Vagina (tissue), 2 donors: ENCODE results near the gene CST9L. TPM values are rescaled to one million over a fixed set of nuclear protein-coding genes. Genes with fewer than 3 reads are reported as not detected.
A peak's percentile ranks its signal among the peaks of the same experiment; 100 is the strongest.

Experiments used
- DNase-seq, 2 donors: peaks; one replicate each; pipeline ENCODE4 v3.0.0-alpha.2; 2017; ENCODE audit errors: extremely low spot score in 2 of 2
- H3K27ac ChIP-seq: fragments of 200-600 bp; sonication (generic); one replicate; pipeline ENCODE4 v1.5.1; 2019
- H3K27me3 ChIP-seq: fragments of 200-600 bp; sonication (generic); one replicate; pipeline ENCODE4 v1.5.1; 2019
- H3K36me3 ChIP-seq, 2 donors: fragments of 200-600 bp; sonication (generic); one replicate each; pipeline ENCODE4 v1.5.1; 2017 to 2019
- H3K4me1 ChIP-seq: fragments of 200-600 bp; sonication (generic); one replicate; pipeline ENCODE4 v1.5.1; 2019
- H3K4me3 ChIP-seq, 2 donors: fragments of 200-600 bp; sonication (generic); 1 replicate in 1 of 2; 2 replicates in 1 of 2; pipeline ENCODE4 v1.5.1; 2016 to 2019
- H3K9me3 ChIP-seq: fragments of 200-600 bp; sonication (generic); one replicate; pipeline ENCODE4 v1.5.1; 2019
- POLR2A ChIP-seq, 2 donors: fragments of 450-650 bp; IDR thresholded peaks; one replicate each; pipeline ENCODE4 v1.6.1; 2017; ENCODE audit warnings: antibody characterized with exemption in 2 of 2, mild to moderate bottlenecking in 2 of 2, moderate library complexity in 2 of 2
- POLR2AphosphoS5 ChIP-seq, 2 donors: sonication (generic); formaldehyde crosslinking; IDR thresholded peaks; one replicate each; pipeline ENCODE4 v1.9.0; 2017; ENCODE audit warnings: antibody characterized with exemption in 2 of 2, mild to moderate bottlenecking in 2 of 2, low read depth in 1 of 2; ENCODE audit not compliant: insufficient read depth in 1 of 2
- intact Hi-C: fragments of 100-400 bp; cut with DNase I; formaldehyde crosslinking; loops from one replicate; pipeline ENCODE4 v1.15.1; 2023
- total RNA-seq: library from RNA; depleted of rRNA; stranded (reverse); fragments of >200 nt; gene quantifications from one replicate; pipeline ENCODE4 v1.2.3, GENCODE V29; 2016
- TF ChIP-seq, protein P1 (sequence below), 3 experiments: fragments of 450-650 bp in 2 of 3; fragments of 200-600 bp in 1 of 3; sonication (generic) in 1 of 3; IDR thresholded peaks; one replicate each; pipeline ENCODE4 v1.5.1; 2017 to 2019; ENCODE audit warnings: antibody characterized with exemption in 3 of 3, mild to moderate bottlenecking in 2 of 3, moderate library complexity in 2 of 3

The CST9L gene
- total RNA-seq, 1 donor from 2014 or later = not detected

DNA sequence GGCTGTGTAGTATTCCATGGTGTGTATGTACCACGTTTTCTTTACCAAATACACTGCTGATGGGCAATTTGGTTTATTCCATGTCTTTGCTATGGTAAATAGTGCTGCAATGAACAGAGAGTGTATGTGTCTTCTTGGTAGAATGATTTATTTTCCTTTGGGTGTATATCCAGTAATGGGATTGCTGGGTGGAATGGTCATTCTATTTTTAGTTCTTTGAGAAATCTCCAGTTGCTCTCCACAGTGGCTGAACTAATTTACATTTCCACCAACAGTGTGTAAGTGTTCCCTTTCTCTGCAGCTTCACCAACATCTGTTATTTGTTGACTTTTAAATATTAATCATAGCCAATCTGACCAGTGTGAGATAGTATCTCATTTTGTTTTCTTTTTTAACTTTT lies 13.9 kb downstream of the CST9L start:
- Histone ChIP-seq H3K9me3 (no peaks in the 10 kb centered on the region), H3K27me3 (no peaks in the 10 kb centered on the region), H3K27ac (no peak overlapping the region), H3K4me3 (no peak overlapping the region), H3K36me3 (no peaks in the 10 kb centered on the region), H3K4me1 (no peaks in the 10 kb centered on the region)
- DNase-seq = no peak
- no peak for TF ChIP-seq POLR2A (IDR thresholded peaks at IDR 0.05)
- TF ChIP-seq POLR2AphosphoS5 (IDR thresholded peaks at IDR 0.05; ENCODE audit: insufficient read depth in 1 of 2, low read depth in 1 of 2) = no peak
- TF ChIP-seq, protein P1, sequence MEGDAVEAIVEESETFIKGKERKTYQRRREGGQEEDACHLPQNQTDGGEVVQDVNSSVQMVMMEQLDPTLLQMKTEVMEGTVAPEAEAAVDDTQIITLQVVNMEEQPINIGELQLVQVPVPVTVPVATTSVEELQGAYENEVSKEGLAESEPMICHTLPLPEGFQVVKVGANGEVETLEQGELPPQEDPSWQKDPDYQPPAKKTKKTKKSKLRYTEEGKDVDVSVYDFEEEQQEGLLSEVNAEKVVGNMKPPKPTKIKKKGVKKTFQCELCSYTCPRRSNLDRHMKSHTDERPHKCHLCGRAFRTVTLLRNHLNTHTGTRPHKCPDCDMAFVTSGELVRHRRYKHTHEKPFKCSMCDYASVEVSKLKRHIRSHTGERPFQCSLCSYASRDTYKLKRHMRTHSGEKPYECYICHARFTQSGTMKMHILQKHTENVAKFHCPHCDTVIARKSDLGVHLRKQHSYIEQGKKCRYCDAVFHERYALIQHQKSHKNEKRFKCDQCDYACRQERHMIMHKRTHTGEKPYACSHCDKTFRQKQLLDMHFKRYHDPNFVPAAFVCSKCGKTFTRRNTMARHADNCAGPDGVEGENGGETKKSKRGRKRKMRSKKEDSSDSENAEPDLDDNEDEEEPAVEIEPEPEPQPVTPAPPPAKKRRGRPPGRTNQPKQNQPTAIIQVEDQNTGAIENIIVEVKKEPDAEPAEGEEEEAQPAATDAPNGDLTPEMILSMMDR (IDR thresholded peaks at IDR 0.05) = no peak
- intact Hi-C loops = no loop called here

DNA sequence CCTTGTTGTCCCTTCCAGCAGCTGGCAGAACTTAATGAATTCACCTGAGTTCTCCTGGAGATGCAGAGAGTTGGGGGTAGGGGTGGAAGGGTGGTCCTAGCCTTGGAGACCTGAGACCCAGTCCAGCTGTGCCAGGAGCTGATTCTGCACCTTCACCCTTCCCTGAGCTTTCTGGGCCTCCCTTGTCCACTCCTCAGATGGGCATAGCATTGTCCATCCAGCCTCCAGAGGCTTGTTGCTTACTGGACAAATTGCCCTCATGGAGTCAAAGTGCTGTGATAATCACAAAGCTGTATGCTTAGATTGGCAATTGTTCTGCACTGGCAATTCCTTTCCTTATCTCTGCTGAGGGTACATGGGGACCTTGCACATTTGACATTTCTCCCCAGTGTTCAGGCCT lies 16.5 kb downstream of the CST9L start:
- intact Hi-C loops = no loop called here
- Histone ChIP-seq H3K9me3 (no peaks in the 10 kb centered on the region), H3K27me3 (no peaks in the 10 kb centered on the region), H3K36me3 (no peaks in the 10 kb centered on the region), H3K27ac (no peak overlapping the region), H3K4me1 (no peaks in the 10 kb centered on the region), H3K4me3 (no peak overlapping the region)
- no peak for DNase-seq
- TF ChIP-seq POLR2A (IDR thresholded peaks at IDR 0.05) = no peak
- no peak for TF ChIP-seq POLR2AphosphoS5 (IDR thresholded peaks at IDR 0.05; ENCODE audit: insufficient read depth in 1 of 2, low read depth in 1 of 2)
- TF ChIP-seq, protein P1 (IDR thresholded peaks at IDR 0.05) = no peak

DNA sequence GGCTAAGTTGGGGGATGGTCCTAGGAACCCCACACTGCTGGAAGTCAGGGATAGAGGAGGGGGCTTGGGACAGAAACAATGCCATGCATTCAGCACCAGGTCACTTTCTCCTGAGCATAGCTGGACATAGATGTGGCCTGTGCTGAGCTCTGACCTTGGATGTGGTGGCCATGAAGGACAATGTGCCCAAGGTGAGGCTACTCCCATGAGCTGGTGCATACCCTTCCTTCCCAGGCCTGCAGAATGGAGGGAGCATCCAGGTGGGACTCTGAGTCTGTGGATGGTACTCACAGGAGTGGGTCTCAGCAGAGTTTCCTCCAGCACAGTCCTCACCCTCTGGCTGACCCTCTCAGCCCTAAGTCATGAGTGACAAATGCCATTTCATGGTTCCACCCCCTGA lies 16.9 kb downstream of the CST9L start:
- TF ChIP-seq, protein P1 (IDR thresholded peaks at IDR 0.05) = no peak
- TF ChIP-seq POLR2AphosphoS5 (IDR thresholded peaks at IDR 0.05; ENCODE audit: insufficient read depth in 1 of 2, low read depth in 1 of 2) (no peak), POLR2A (IDR thresholded peaks at IDR 0.05) (no peak)
- DNase-seq = peak in 1 of 2 donors; percentile 91

DNA sequence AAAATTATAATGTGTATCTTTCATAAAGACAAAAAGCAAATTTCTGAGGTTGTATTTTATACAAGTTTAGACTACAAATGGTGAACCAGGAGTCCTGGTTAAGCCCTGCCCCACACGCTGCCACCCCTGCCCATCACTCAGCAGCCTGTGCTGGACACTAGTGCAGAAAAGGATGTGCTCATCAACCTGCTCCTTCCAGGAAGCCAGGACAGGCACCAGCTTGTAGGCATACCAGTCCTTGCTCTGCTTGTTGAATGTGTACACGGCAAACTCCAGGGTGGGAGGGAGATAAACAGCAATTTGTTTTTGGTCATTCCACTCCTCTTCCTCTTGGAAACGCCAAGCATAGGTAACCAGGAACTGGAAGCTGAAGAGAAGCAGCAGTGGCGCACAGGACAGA lies 18.1 kb downstream of the CST9L start:
- TF ChIP-seq, protein P1 (IDR thresholded peaks at IDR 0.05) = no peak
- TF ChIP-seq POLR2AphosphoS5 (IDR thresholded peaks at IDR 0.05; ENCODE audit: insufficient read depth in 1 of 2, low read depth in 1 of 2) (no peak), POLR2A (IDR thresholded peaks at IDR 0.05) (no peak)
- H3K27ac ChIP-seq = no peak overlapping the region
- no peak overlapping the region for H3K4me3 ChIP-seq
- DNase-seq = no peak
- no peaks in the 10 kb centered on the region for H3K4me1 ChIP-seq
- no peaks in the 10 kb centered on the region for H3K36me3 ChIP-seq
- no peaks in the 10 kb centered on the region for H3K27me3 ChIP-seq
- H3K9me3 ChIP-seq = no peaks in the 10 kb centered on the region
- intact Hi-C loops = no loop called here

More for the DNA sequence above, 16.9 kb downstream of the CST9L start:
- Histone ChIP-seq H3K9me3 (no peaks in the 10 kb centered on the region), H3K4me1 (no peaks in the 10 kb centered on the region), H3K4me3 (no peak overlapping the region), H3K36me3 (no peaks in the 10 kb centered on the region), H3K27me3 (no peaks in the 10 kb centered on the region), H3K27ac (no peak overlapping the region)
- intact Hi-C loops = no loop called here

DNA sequence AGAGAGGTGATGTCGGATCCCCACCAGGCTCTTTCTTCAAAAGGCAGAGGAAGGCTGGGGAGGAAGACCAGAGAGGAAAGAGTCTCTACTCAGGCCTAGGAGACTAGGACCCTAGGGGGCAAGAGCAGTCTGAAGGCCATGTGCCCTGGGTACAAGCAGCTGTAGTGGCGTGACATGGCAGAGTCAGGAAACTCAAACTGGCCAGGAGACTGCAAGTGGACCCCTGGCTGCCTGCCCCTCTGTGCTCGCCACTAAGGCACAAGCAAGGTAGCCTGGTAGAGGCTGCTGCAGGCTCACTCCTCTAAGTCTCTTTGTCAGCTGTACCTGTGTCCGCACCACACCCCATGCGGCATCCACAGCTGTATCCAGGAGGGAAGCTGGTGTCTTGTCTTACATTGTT lies 19.9 kb downstream of the CST9L start:
- no peak for DNase-seq
- Histone ChIP-seq H3K9me3 (no peaks in the 10 kb centered on the region), H3K27ac (no peak overlapping the region), H3K36me3 (no peaks in the 10 kb centered on the region), H3K27me3 (no peaks in the 10 kb centered on the region), H3K4me1 (no peaks in the 10 kb centered on the region), H3K4me3 (no peak overlapping the region)
- intact Hi-C loops = no loop called here
- TF ChIP-seq, protein P1 (IDR thresholded peaks at IDR 0.05) = no peak
- TF ChIP-seq POLR2AphosphoS5 (IDR thresholded peaks at IDR 0.05; ENCODE audit: insufficient read depth in 1 of 2, low read depth in 1 of 2) = no peak
- TF ChIP-seq POLR2A (IDR thresholded peaks at IDR 0.05) = no peak
